HEK293 (cell line): Measurements from ENCODE around the gene SMAGP.

ENCODE experiments used
- KLF16 ChIP-seq: fragments of 450-650 bp; formaldehyde crosslinking; IDR thresholded peaks from 2 replicates; pipeline ENCODE4 v1.5.1; 2017; ENCODE audit warnings: missing biosample characterization, missing genetic modification characterization
- MYNN ChIP-seq: fragments of 450-650 bp; formaldehyde crosslinking; IDR thresholded peaks from 2 replicates; pipeline ENCODE4 v1.5.1; 2016; ENCODE audit warnings: missing biosample characterization, missing genetic modification characterization, borderline replicate concordance
- YY1 ChIP-seq: fragments of 450-650 bp; formaldehyde crosslinking; IDR thresholded peaks from 2 replicates; pipeline ENCODE4 v1.5.1; 2018; ENCODE audit warnings: missing biosample characterization, missing genetic modification characterization
- ZEB2 ChIP-seq: fragments of 450-650 bp; formaldehyde crosslinking; IDR thresholded peaks from 2 replicates; pipeline ENCODE4 v1.5.1; 2016; ENCODE audit warnings: missing biosample characterization, missing genetic modification characterization
- ZNF510 ChIP-seq: fragments of 450-650 bp; formaldehyde crosslinking; IDR thresholded peaks from 2 replicates; pipeline ENCODE4 v1.5.1; 2018; ENCODE audit warnings: mild to moderate bottlenecking, missing genetic modification characterization, missing biosample characterization; ENCODE audit not compliant: insufficient replicate concordance
- ZNF549 ChIP-seq: fragments of 450-650 bp; IDR thresholded peaks from 2 replicates; pipeline ENCODE4 v1.5.1; 2018; ENCODE audit warnings: missing biosample characterization, missing genetic modification characterization, mild to moderate bottlenecking, inconsistent platforms, moderate library complexity
- ZNF626 ChIP-seq: fragments of 450-650 bp; sonication (Bioruptor Pico); formaldehyde crosslinking; IDR thresholded peaks from 2 replicates; pipeline ENCODE4 v1.5.1; 2018; ENCODE audit warnings: missing biosample characterization, missing genetic modification characterization, inconsistent platforms
- ZNF670 ChIP-seq: fragments of 450-650 bp; formaldehyde crosslinking; IDR thresholded peaks from 2 replicates; pipeline ENCODE4 v1.5.1; 2016; ENCODE audit warnings: missing biosample characterization, missing genetic modification characterization, low read depth
- ZNF792 ChIP-seq: fragments of 450-650 bp; formaldehyde crosslinking; IDR thresholded peaks from 2 replicates; pipeline ENCODE4 v1.5.1; 2016; ENCODE audit warnings: missing biosample characterization, missing genetic modification characterization
- TF ChIP-seq, protein P1 (sequence below): fragments of 450-650 bp; formaldehyde crosslinking; IDR thresholded peaks from 2 replicates; pipeline ENCODE4 v1.5.1; 2016; ENCODE audit warnings: missing biosample characterization, missing genetic modification characterization

DNA sequence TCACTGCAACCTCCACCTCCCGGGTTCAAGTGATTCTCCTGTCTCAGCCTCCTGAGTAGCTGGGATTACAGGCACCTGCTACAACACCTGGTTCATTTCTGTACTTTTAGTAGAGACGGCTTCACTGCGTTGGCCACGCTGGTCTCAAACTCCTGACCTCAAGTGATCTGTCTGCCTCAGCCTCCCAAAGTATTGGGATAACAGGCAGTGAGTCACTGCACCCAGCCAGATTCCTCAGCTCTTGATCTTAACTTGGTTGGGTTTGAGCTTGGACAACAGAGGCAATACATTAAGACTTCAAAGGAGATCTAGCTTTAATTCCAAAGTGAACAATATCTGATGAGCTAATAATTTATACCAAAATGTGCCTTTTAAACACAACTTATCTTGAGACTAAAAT lies 25.9 kb downstream of the SMAGP start:
- TF ChIP-seq ZNF626, result no peak
- TF ChIP-seq, protein P1, sequence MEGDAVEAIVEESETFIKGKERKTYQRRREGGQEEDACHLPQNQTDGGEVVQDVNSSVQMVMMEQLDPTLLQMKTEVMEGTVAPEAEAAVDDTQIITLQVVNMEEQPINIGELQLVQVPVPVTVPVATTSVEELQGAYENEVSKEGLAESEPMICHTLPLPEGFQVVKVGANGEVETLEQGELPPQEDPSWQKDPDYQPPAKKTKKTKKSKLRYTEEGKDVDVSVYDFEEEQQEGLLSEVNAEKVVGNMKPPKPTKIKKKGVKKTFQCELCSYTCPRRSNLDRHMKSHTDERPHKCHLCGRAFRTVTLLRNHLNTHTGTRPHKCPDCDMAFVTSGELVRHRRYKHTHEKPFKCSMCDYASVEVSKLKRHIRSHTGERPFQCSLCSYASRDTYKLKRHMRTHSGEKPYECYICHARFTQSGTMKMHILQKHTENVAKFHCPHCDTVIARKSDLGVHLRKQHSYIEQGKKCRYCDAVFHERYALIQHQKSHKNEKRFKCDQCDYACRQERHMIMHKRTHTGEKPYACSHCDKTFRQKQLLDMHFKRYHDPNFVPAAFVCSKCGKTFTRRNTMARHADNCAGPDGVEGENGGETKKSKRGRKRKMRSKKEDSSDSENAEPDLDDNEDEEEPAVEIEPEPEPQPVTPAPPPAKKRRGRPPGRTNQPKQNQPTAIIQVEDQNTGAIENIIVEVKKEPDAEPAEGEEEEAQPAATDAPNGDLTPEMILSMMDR, result no peak
- TF ChIP-seq ZNF510 (tag by site-specific recombination), result no peak
- no peak for TF ChIP-seq YY1
- TF ChIP-seq MYNN (tag by site-specific recombination), result no peak
- TF ChIP-seq ZNF792 (tag by site-specific recombination), result no peak
- TF ChIP-seq ZNF670 (tag by site-specific recombination), result no peak
- TF ChIP-seq ZEB2 (tag by site-specific recombination), result no peak
- no peak for TF ChIP-seq ZNF549 (tag by site-specific recombination)
- TF ChIP-seq KLF16, result no peak
